WTC11 (cell line): ENCODE measurements around the gene PPHLN1. TPM values are rescaled to one million over a fixed set of nuclear protein-coding genes. Genes with fewer than 3 reads are reported as not detected.

Source experiments
- ATAC-seq: fragments of 200-7000 bp; cut with Tn5 transposase; 2 replicates; pipeline ENCODE4 v1.10.0; 2021; ENCODE audit warnings: mild to moderate bottlenecking, moderate library complexity
- CTCF ChIA-PET: fragments of 300-600 bp; sonication (Branson Sonifier 250); formaldehyde crosslinking; loops from one replicate; lab custom pipeline; 2021; ENCODE audit warnings: antibody characterized with exemption; lab: Charles Lee
- POLR2A ChIA-PET: fragments of 350-600 bp; sonication (Branson Sonifier 250); formaldehyde crosslinking; loops from one replicate; lab custom pipeline; 2021; ENCODE audit warnings: antibody characterized with exemption; lab: Charles Lee
- DNase-seq: peaks from one replicate; pipeline ENCODE4 v3.0.0; 2021; ENCODE audit warnings: low spot score
- H3K27ac Mint-ChIP-seq: 2 replicates; pipeline ENCODE4 v1.8.0; 2021; ENCODE audit warnings: mixed read lengths
- H3K27me3 Mint-ChIP-seq: 2 replicates; pipeline ENCODE4 v1.8.0; 2021; ENCODE audit warnings: low read depth, mild to moderate bottlenecking, moderate library complexity, mixed read lengths
- H3K36me3 Mint-ChIP-seq: 2 replicates; pipeline ENCODE4 v1.8.0; 2021; ENCODE audit warnings: mixed read lengths
- H3K4me1 Mint-ChIP-seq: 2 replicates; pipeline ENCODE4 v1.8.0; 2022; ENCODE audit warnings: mixed read lengths
- H3K4me3 Mint-ChIP-seq: 2 replicates; pipeline ENCODE4 v1.8.0; 2021; ENCODE audit warnings: mild to moderate bottlenecking, moderate library complexity, mixed read lengths
- H3K9me3 Mint-ChIP-seq: 2 replicates; pipeline ENCODE4 v1.8.0; 2021; ENCODE audit warnings: mixed read lengths
- AR ChIP-seq: fragments of 250-450 bp; sonication (Bioruptor Pico); IDR thresholded peaks from 2 replicates; pipeline ENCODE4 v1.9.0; 2021; ENCODE audit warnings: mild to moderate bottlenecking
- ARID4B ChIP-seq: sonication (generic); formaldehyde crosslinking; IDR thresholded peaks from 2 replicates; pipeline ENCODE4 v1.8.0; 2023; ENCODE audit warnings: missing genetic modification reagents, mild to moderate bottlenecking, borderline replicate concordance
- ATF1 ChIP-seq: sonication (generic); formaldehyde crosslinking; IDR thresholded peaks from 2 replicates; pipeline ENCODE4 v1.8.1; 2023; ENCODE audit warnings: mild to moderate bottlenecking, moderate library complexity, missing genetic modification reagents
- E2F1 ChIP-seq: sonication (generic); formaldehyde crosslinking; IDR thresholded peaks from 2 replicates; pipeline ENCODE4 v1.8.0; 2022; ENCODE audit warnings: mild to moderate bottlenecking, missing genetic modification reagents
- EMX1 ChIP-seq: fragments of 250-450 bp; sonication (Bioruptor Pico); IDR thresholded peaks from 2 replicates; pipeline ENCODE4 v1.8.0; 2021; ENCODE audit warnings: mild to moderate bottlenecking
- ERG ChIP-seq: fragments of 250-450 bp; sonication (Bioruptor Pico); IDR thresholded peaks from 2 replicates; pipeline ENCODE4 v1.8.0; 2021; ENCODE audit warnings: mild to moderate bottlenecking
- FOXP1 ChIP-seq: sonication (generic); formaldehyde crosslinking; IDR thresholded peaks from 2 replicates; pipeline ENCODE4 v1.8.0; 2022; ENCODE audit warnings: missing genetic modification reagents, mild to moderate bottlenecking, moderate library complexity, borderline replicate concordance
- GABPB1 ChIP-seq: sonication (generic); formaldehyde crosslinking; IDR thresholded peaks from 2 replicates; pipeline ENCODE4 v1.8.1; 2023; ENCODE audit warnings: mild to moderate bottlenecking, missing genetic modification reagents
- GRHL2 ChIP-seq: fragments of 250-450 bp; sonication (Bioruptor Pico); IDR thresholded peaks from 2 replicates; pipeline ENCODE4 v1.8.0; 2022; ENCODE audit warnings: mild to moderate bottlenecking, moderate library complexity; ENCODE audit not compliant: insufficient replicate concordance, severe bottlenecking
- MLX ChIP-seq: sonication (generic); formaldehyde crosslinking; IDR thresholded peaks from 2 replicates; pipeline ENCODE4 v1.8.1; 2023; ENCODE audit warnings: mild to moderate bottlenecking, missing genetic modification reagents, moderate library complexity
- OVOL2 ChIP-seq: fragments of 250-450 bp; sonication (Bioruptor Pico); IDR thresholded peaks from 2 replicates; pipeline ENCODE4 v1.9.0; 2021; ENCODE audit warnings: mild to moderate bottlenecking, borderline replicate concordance
- PRDM15 ChIP-seq: sonication (generic); formaldehyde crosslinking; IDR thresholded peaks from 2 replicates; pipeline ENCODE4 v1.8.0; 2022; ENCODE audit warnings: missing genetic modification reagents
- RORB ChIP-seq: fragments of 250-450 bp; sonication (Bioruptor Pico); IDR thresholded peaks from 2 replicates; pipeline ENCODE4 v1.9.0; 2021; ENCODE audit warnings: mild to moderate bottlenecking
- SMAD4 ChIP-seq: sonication (generic); formaldehyde crosslinking; IDR thresholded peaks from 2 replicates; pipeline ENCODE4 v1.8.0; 2022; ENCODE audit warnings: mild to moderate bottlenecking, missing genetic modification reagents
- TEAD1 ChIP-seq: sonication (generic); formaldehyde crosslinking; IDR thresholded peaks from 2 replicates; pipeline ENCODE4 v1.8.0; 2022; ENCODE audit warnings: mild to moderate bottlenecking, missing genetic modification reagents
- USF2 ChIP-seq: sonication (generic); formaldehyde crosslinking; IDR thresholded peaks from 2 replicates; pipeline ENCODE4 v1.8.1; 2023; ENCODE audit warnings: mild to moderate bottlenecking, missing genetic modification reagents, moderate library complexity
- ZBTB43 ChIP-seq: sonication (generic); formaldehyde crosslinking; IDR thresholded peaks from 2 replicates; pipeline ENCODE4 v1.8.1; 2023; ENCODE audit warnings: mild to moderate bottlenecking, missing genetic modification reagents
- ZNF671 ChIP-seq: fragments of 250-450 bp; sonication (Bioruptor Pico); IDR thresholded peaks from 2 replicates; pipeline ENCODE4 v1.8.0; 2021; ENCODE audit warnings: mild to moderate bottlenecking
- total RNA-seq: library from RNA; stranded (reverse); gene quantifications from 3 replicates; pipeline ENCODE4 v1.2.3, GENCODE V29; 2021

PPHLN1 gene
- total RNA-seq, 1 experiment from 2014 or later, result 61.1 TPM

- POLR2A ChIA-PET, result no interaction called here
- TF ChIP-seq MLX (CRISPR knock-in tag) (no peak), PRDM15 (CRISPR knock-in tag) (no peak), ATF1 (CRISPR knock-in tag) (no peak), ZNF671 (CRISPR knock-in tag) (no peak), ERG (CRISPR knock-in tag) (no peak), TEAD1 (no peak), OVOL2 (CRISPR knock-in tag) (no peak), GRHL2 (no peak), ARID4B (CRISPR knock-in tag) (no peak), SMAD4 (CRISPR knock-in tag) (no peak), ZBTB43 (CRISPR knock-in tag) (no peak), FOXP1 (no peak), E2F1 (CRISPR knock-in tag) (no peak), GABPB1 (CRISPR knock-in tag) (no peak), USF2 (no peak), RORB (CRISPR knock-in tag) (no peak), EMX1 (CRISPR knock-in tag) (no peak), AR (CRISPR knock-in tag) (no peak)
- no peak overlapping the region for H3K4me3 Mint-ChIP-seq
These were observed 41.8 kb upstream of the PPHLN1 start for GRCh38 chr12:42284157-42284556.

More at GRCh38 chr12:42284157-42284556, 41.8 kb upstream of the PPHLN1 start:
- no peak for DNase-seq
- H3K4me1 Mint-ChIP-seq, result no peaks in the 10 kb centered on the region
- CTCF ChIA-PET, result no interaction called here
- no peak for ATAC-seq
- H3K9me3 Mint-ChIP-seq, result no peaks in the 10 kb centered on the region
- no peak overlapping the region for H3K27ac Mint-ChIP-seq
- H3K27me3 Mint-ChIP-seq, result no peaks in the 10 kb centered on the region; the same call in none of the 2 replicates
- no peaks in the 10 kb centered on the region for H3K36me3 Mint-ChIP-seq
